ENCODE measurements around the gene PRELP. TPM values are rescaled to one million over a fixed set of nuclear protein-coding genes. Genes with fewer than 3 reads are reported as not detected.
A peak's percentile ranks its signal among the peaks of the same experiment; 100 is the strongest.

The PRELP gene
- total RNA-seq, 3 donors from 2014 or later, result 27.4 to 132 (median 42.0) TPM

GRCh38 chr1:203508463-203509073, 33.0 kb downstream of the PRELP start:
- intact Hi-C loops (cut with DNase I; ENCODE audit: low total_unique reads), result loop anchor here (5.0 kb wide), 1 partner anchor 544 kb away; no protein-coding TSS in a partner anchor
- no peaks in the 10 kb centered on the region for H3K27me3 ChIP-seq
- no peaks in the 10 kb centered on the region for H3K36me3 ChIP-seq
- no peaks in the 10 kb centered on the region for H3K9me3 ChIP-seq
- no peak overlapping the region for H3K27ac ChIP-seq
- no peak for DNase-seq (ENCODE audit: low spot score in 2 of 2)
- peaks cover 3 to 11% of the 10 kb centered on the region in 2 donors for H3K4me1 ChIP-seq
- H3K4me3 ChIP-seq, result no peak overlapping the region
- no peak for TF ChIP-seq POLR2AphosphoS5 (IDR thresholded peaks at IDR 0.05)
- no peak for TF ChIP-seq POLR2A (IDR thresholded peaks at IDR 0.05)
- TF ChIP-seq, protein P1, sequence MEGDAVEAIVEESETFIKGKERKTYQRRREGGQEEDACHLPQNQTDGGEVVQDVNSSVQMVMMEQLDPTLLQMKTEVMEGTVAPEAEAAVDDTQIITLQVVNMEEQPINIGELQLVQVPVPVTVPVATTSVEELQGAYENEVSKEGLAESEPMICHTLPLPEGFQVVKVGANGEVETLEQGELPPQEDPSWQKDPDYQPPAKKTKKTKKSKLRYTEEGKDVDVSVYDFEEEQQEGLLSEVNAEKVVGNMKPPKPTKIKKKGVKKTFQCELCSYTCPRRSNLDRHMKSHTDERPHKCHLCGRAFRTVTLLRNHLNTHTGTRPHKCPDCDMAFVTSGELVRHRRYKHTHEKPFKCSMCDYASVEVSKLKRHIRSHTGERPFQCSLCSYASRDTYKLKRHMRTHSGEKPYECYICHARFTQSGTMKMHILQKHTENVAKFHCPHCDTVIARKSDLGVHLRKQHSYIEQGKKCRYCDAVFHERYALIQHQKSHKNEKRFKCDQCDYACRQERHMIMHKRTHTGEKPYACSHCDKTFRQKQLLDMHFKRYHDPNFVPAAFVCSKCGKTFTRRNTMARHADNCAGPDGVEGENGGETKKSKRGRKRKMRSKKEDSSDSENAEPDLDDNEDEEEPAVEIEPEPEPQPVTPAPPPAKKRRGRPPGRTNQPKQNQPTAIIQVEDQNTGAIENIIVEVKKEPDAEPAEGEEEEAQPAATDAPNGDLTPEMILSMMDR (IDR thresholded peaks at IDR 0.05), result no peak

DNA sequence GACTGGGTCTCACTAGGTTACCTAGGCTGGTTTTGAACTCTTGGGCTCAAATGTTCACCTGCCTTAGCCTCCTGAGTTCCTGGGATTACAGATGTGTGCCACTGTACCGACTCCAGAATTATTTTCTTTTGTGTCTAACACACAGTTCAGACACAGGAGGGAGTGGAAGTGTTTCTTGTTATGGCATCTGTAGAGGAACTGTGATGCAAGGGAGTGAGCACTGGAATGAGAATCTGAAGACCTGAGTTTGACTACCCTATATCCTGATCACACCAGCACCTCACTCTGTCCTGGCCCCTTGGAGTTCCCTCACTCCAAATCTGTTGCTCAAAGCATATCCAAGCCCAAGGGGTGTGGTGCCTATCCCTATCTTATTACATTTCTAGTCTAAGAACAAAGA, 33.5 kb downstream of the PRELP start:
- Histone ChIP-seq H3K36me3 (no peaks in the 10 kb centered on the region), H3K27me3 (no peaks in the 10 kb centered on the region), H3K4me3 (no peak overlapping the region), H3K4me1 (peaks cover 3 to 11% of the 10 kb centered on the region in 2 donors), H3K9me3 (no peaks in the 10 kb centered on the region), H3K27ac (no peak overlapping the region)
- TF ChIP-seq POLR2AphosphoS5 (IDR thresholded peaks at IDR 0.05) (no peak), POLR2A (IDR thresholded peaks at IDR 0.05) (no peak)
- TF ChIP-seq, protein P1 (IDR thresholded peaks at IDR 0.05), result no peak
- DNase-seq (ENCODE audit: low spot score in 2 of 2), result no peak
- intact Hi-C loops (cut with DNase I; ENCODE audit: low total_unique reads), result loop anchor here (5.0 kb wide), 1 partner anchor 543 kb away; no protein-coding TSS in a partner anchor

DNA sequence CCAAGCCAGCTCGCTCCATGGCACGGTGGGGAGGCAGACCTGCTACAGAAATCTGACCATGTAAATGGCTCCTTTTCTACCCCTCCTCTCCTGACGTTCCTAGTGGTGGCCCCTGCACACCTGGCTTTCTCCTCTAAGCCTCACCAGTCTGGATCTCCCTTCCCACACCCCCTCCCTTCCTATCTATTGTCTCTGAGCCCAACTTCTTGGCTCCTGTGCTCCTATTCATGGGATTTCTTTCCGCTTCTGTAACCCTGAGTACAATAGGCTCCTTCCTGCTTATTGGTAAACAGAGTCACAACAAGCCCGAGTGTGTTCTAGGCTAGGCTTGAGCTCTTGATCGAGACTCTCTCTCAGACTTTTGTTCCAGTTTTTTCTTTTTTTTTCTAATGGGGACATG, 35.9 kb downstream of the PRELP start:
- intact Hi-C loops (cut with DNase I; ENCODE audit: low total_unique reads), result no loop called here
- Histone ChIP-seq H3K4me3 (no peak overlapping the region), H3K9me3 (no peaks in the 10 kb centered on the region), H3K27me3 (no peaks in the 10 kb centered on the region), H3K36me3 (no peaks in the 10 kb centered on the region), H3K4me1 (peaks cover 3 to 11% of the 10 kb centered on the region in 2 donors), H3K27ac (peak overlapping the region in 1 of 2 donors; percentile 59)
- TF ChIP-seq, protein P1 (IDR thresholded peaks at IDR 0.05), result no peak
- TF ChIP-seq POLR2AphosphoS5 (IDR thresholded peaks at IDR 0.05), result no peak
- TF ChIP-seq POLR2A (IDR thresholded peaks at IDR 0.05), result no peak
- DNase-seq (ENCODE audit: low spot score in 2 of 2), result no peak

DNA sequence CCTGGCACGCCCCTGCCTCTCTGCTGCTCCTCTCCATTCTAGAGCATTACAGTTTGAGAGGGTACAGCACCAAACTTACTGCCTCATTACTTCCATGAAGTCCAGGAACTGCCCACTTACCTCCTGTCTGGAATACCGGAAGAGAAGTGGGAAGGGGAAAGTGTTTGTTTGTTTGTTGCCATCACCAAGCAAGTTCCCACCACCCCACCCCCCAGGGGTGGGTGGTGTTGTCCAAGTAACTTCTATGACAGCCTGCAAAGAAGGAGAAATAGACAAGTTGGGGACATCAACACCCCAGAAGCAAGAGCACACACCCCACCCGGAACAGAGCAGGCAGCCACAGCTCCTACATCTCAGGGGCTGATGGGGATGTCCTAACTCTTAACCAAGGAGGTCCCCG, 36.3 kb downstream of the PRELP start:
- intact Hi-C loops (cut with DNase I; ENCODE audit: low total_unique reads), result no loop called here
- Histone ChIP-seq H3K27me3 (no peaks in the 10 kb centered on the region), H3K9me3 (no peaks in the 10 kb centered on the region), H3K27ac (peak overlapping the region in 1 of 2 donors; percentile 59), H3K36me3 (no peaks in the 10 kb centered on the region), H3K4me1 (peaks cover 3 to 11% of the 10 kb centered on the region in 2 donors), H3K4me3 (no peak overlapping the region)
- DNase-seq (ENCODE audit: low spot score in 2 of 2), result no peak
- TF ChIP-seq, protein P1 (IDR thresholded peaks at IDR 0.05), result no peak
- TF ChIP-seq POLR2AphosphoS5 (IDR thresholded peaks at IDR 0.05) (no peak), POLR2A (IDR thresholded peaks at IDR 0.05) (no peak)

- H3K4me3 ChIP-seq, result no peak overlapping the region
- intact Hi-C loops (cut with DNase I; ENCODE audit: low total_unique reads), result no loop called here
- no peaks in the 10 kb centered on the region for H3K36me3 ChIP-seq
- H3K4me1 ChIP-seq, result peaks cover 3 to 6% of the 10 kb centered on the region in 2 donors
- TF ChIP-seq, protein P1 (IDR thresholded peaks at IDR 0.05), result no peak
- TF ChIP-seq POLR2A (IDR thresholded peaks at IDR 0.05), result no peak
- TF ChIP-seq POLR2AphosphoS5 (IDR thresholded peaks at IDR 0.05), result no peak
- peak overlapping the region; percentile 40 to 59 for H3K27ac ChIP-seq
- H3K27me3 ChIP-seq, result no peaks in the 10 kb centered on the region
- DNase-seq (ENCODE audit: low spot score in 2 of 2), result no peak
- no peaks in the 10 kb centered on the region for H3K9me3 ChIP-seq
These were observed 36.9 kb downstream of the PRELP start for GRCh38 chr1:203512517-203512847.

Data from breast epithelium (tissue), 4 donors.